Keratinocyte (primary cell): ENCODE results near the gene MUC4. TPM values are rescaled to one million over a fixed set of nuclear protein-coding genes. Genes with fewer than 3 reads are reported as not detected.
"Not testable (repeated sequence)": the region's sequence is repeated elsewhere in the genome, so short reads cannot be mapped to it uniquely, and the experiment has no call there.

Source experiments
- DNase-seq: peaks from one replicate; pipeline ENCODE4 v3.0.0-alpha.2; 2011; ENCODE audit warnings: low read depth, missing footprints, low spot score
- FAIRE-seq: peaks from 2 replicates; lab custom pipeline; 2011; peaks lifted over from hg19 to GRCh38; lab: Jason Lieb, UNC
- H2AFZ ChIP-seq: 2 replicates; pipeline ENCODE4 v1.6.0; 2012; ENCODE audit warnings: low read length, control low read depth, inconsistent platforms; ENCODE audit not compliant: control insufficient read depth
- H3K27ac ChIP-seq: 2 replicates; pipeline ENCODE4 v1.5.1; 2011; ENCODE audit warnings: low read length; ENCODE audit not compliant: control insufficient read depth, insufficient read depth
- H3K27me3 ChIP-seq: 3 replicates; pipeline ENCODE4 v1.6.0; 2011; ENCODE audit warnings: low read length; ENCODE audit not compliant: control insufficient read depth, insufficient read depth; ENCODE audit errors: extremely low read depth
- H3K36me3 ChIP-seq, 2 experiments: 2 replicates in 1 of 2; 3 replicates in 1 of 2; pipeline ENCODE4 v1.5.1; 2011; ENCODE audit warnings: low read length in 2 of 2, mild to moderate bottlenecking in 1 of 2; ENCODE audit not compliant: control insufficient read depth in 2 of 2, insufficient read depth in 2 of 2; ENCODE audit errors: extremely low read depth in 1 of 2
- H3K4me1 ChIP-seq: 3 replicates; pipeline ENCODE4 v1.5.1; 2011; ENCODE audit warnings: low read length; ENCODE audit not compliant: control insufficient read depth, insufficient read depth; ENCODE audit errors: extremely low read depth
- H3K4me2 ChIP-seq: 3 replicates; pipeline ENCODE4 v1.6.0; 2011; ENCODE audit warnings: low read depth, low read length; ENCODE audit not compliant: control insufficient read depth, insufficient read depth; ENCODE audit errors: extremely low read depth
- H3K4me3 ChIP-seq, 3 experiments: fragments of 200-600 bp in 1 of 3; sonication (generic) in 1 of 3; 2 replicates in 2 of 3; 3 replicates in 1 of 3; pipeline ENCODE4 v1.5.1; 2011 to 2016; ENCODE audit warnings: low read length in 3 of 3, mild to moderate bottlenecking in 3 of 3, control low read depth in 2 of 3, inconsistent platforms in 1 of 3, low read depth in 1 of 3, mixed read lengths in 1 of 3, mixed run types in 1 of 3, moderate library complexity in 1 of 3; ENCODE audit not compliant: control insufficient read depth in 2 of 3, insufficient read depth in 2 of 3; ENCODE audit errors: extremely low read depth in 1 of 3
- H3K79me2 ChIP-seq: 2 replicates; pipeline ENCODE4 v1.6.0; 2012; ENCODE audit warnings: low read length; ENCODE audit not compliant: control insufficient read depth, insufficient read depth
- H3K9ac ChIP-seq: 3 replicates; pipeline ENCODE4 v1.6.0; 2011; ENCODE audit warnings: low read length; ENCODE audit not compliant: control insufficient read depth, insufficient read depth; ENCODE audit errors: extremely low read depth
- H3K9me1 ChIP-seq: 3 replicates; pipeline ENCODE4 v1.6.0; 2011; ENCODE audit warnings: low read length; ENCODE audit not compliant: control insufficient read depth, insufficient read depth; ENCODE audit errors: extremely low read depth
- H3K9me3 ChIP-seq: 2 replicates; pipeline ENCODE4 v1.5.1; 2012; ENCODE audit warnings: low read depth, low read length; ENCODE audit not compliant: control insufficient read depth
- H4K20me1 ChIP-seq: 3 replicates; pipeline ENCODE4 v1.6.0; 2011; ENCODE audit warnings: low read length; ENCODE audit not compliant: control insufficient read depth, insufficient read depth; ENCODE audit errors: extremely low read depth
- CTCF ChIP-seq, 3 experiments: IDR thresholded peaks in 1 of 3; conservative IDR thresholded peaks in 1 of 3; optimal IDR thresholded peaks in 1 of 3; 2 replicates in 2 of 3; 3 replicates in 1 of 3; pipeline versions ENCODE3 to v1.5.1; 2011; ENCODE audit warnings: low read length in 3 of 3, mild to moderate bottlenecking in 3 of 3, moderate library complexity in 2 of 3, control low read depth in 1 of 3, inconsistent platforms in 1 of 3; ENCODE audit not compliant: insufficient read depth in 2 of 3; ENCODE audit errors: extremely low read depth in 1 of 3
- EZH2 ChIP-seq: IDR thresholded peaks from one replicate; pipeline ENCODE4 v1.6.1; 2012; ENCODE audit warnings: inconsistent platforms, mild to moderate bottlenecking, low read length, moderate library complexity
- dilution Hi-C: fragments of 300-500 bp; cut with MboI; formaldehyde crosslinking; loops from one replicate; pipeline ENCODE4 v1.7.0; 2020; ENCODE audit warnings: low sequenced_read_pairs; ENCODE audit not compliant: extremely low pct_ligation_motif_present
- polyA plus RNA-seq, 5 experiments: library from polyadenylated mRNA; depleted of rRNA in 3 of 5; stranded (reverse) in 3 of 5; stranded (forward) in 1 of 5; unstranded in 1 of 5; fragments of >200 nt; gene quantifications; 1 replicate in 1 of 5; 2 replicates in 3 of 5; 3 replicates in 1 of 5; pipeline versions ENCODE4 v1.2.1 to v1.2.3, GENCODE V29; 2011 to 2012; ENCODE audit warnings: missing spikeins in 2 of 5, low read depth in 1 of 5, low replicate concordance in 1 of 5

MUC4 gene
- polyA plus RNA-seq, 1 donor (not counting 4 experiments of a cell fraction or from before 2014, with no cell fraction given): not detected

DNA sequence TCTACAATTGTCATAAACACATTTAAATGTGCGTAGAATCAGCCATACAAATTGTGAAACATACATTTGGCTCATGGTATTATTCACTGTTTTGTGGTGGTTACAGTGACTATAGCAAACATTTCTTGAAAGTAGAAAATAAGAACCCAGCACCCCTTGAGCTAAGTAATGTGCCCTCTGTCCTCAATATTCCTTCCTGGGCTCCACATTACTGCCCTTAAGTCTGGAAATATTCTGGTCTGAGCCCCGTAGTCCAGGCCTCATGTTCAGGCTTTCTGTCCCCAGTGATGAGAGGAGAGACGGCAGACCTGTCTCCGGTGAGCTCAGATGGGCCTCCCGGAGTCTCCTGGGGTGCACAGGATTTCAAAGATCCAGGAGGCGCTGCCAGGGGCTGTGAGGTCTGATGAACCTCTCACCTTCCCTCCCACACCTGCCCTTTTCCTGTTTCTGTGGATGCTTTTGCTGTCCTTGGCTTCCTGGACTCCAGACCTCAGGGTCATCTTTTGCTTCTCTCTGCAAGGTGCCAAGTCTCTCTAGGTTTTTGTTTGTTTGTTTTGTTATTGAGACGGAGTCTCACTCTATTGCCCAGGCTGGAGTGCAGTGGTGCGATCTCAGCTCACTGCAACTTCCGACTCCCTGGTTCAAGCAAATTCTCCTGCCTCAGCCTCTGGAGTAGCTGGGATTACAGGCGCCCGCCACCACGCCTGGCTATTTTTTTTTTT is 99.8 kb downstream of the MUC4 start:
- Histone ChIP-seq H3K9me3 (no peaks in the 10 kb centered on the region), H3K27ac (no peak overlapping the region), H3K4me1 (peaks cover 7% of the 10 kb centered on the region), H3K4me3 (no peak overlapping the region), H3K27me3 (peaks cover 3% of the 10 kb centered on the region), H3K9me1 (no peaks in the 10 kb centered on the region), H3K4me2 (no peak overlapping the region), H4K20me1 (no peaks in the 10 kb centered on the region), H3K36me3 (no peaks in the 10 kb centered on the region), H2AFZ (no peak overlapping the region), H3K9ac (no peak overlapping the region), H3K79me2 (no peaks in the 10 kb centered on the region)
- TF ChIP-seq CTCF (optimal IDR thresholded peaks at IDR 0.05 in 1 of 3, IDR thresholded peaks at IDR 0.05 in 1 of 3, conservative IDR thresholded peaks at IDR 0.05 in 1 of 3; ENCODE audit: extremely low read depth in 1 of 3, insufficient read depth in 2 of 3, low read length in 3 of 3) (no peak), EZH2 (no peak)
- FAIRE-seq: no peak
- no peak for DNase-seq
- dilution Hi-C loops: no loop called here

DNA sequence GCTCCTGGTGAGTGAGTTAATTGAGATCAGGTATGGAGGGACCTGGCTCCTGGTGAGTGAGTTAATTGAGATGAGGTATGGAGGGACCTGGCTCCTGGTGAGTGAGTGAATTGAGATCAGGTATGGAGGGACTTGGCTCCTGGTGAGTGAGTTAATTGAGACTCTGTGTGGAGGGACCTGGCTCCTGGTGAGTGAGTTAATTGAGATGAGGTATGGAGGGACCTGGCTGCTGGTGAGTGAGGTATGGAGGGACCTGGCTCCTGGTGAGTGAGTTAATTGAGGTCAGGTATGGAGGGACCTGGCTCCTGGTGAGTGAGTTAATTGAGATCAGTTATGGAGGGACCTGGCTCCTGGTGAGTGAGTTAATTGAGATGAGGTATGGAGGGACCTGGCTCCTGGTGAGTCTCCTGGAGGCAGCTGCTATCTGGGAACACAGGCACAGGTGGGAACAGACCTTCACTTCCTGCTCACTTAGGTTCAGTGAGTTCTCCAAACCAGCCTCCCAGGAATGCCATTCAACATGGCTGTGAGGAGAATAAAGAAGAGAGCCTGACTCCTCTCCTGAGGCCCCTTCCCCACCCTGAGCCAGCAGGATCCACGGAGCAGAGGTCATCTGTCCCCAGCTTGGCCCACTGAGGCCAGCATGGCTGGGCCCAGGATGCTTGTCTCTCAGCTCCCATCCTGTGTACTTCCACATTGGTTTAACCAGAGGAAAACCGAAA is 100.5 kb downstream of the MUC4 start:
- dilution Hi-C loops, H3K36me3 ChIP-seq, H2AFZ ChIP-seq, H3K9me3 ChIP-seq, H3K4me1 ChIP-seq, H3K79me2 ChIP-seq, H3K4me2 ChIP-seq, H3K27ac ChIP-seq, FAIRE-seq, H3K27me3 ChIP-seq, H3K9me1 ChIP-seq, H4K20me1 ChIP-seq, DNase-seq, H3K9ac ChIP-seq, H3K4me3 ChIP-seq: not testable (repeated sequence)

GRCh38 chr3:195710126-195710905 is 101.4 kb downstream of the MUC4 start:
- H3K4me2 ChIP-seq, H3K27ac ChIP-seq, DNase-seq, H3K27me3 ChIP-seq, H2AFZ ChIP-seq, H3K9me3 ChIP-seq, H3K9me1 ChIP-seq, H3K79me2 ChIP-seq, H4K20me1 ChIP-seq, H3K36me3 ChIP-seq, dilution Hi-C loops, H3K4me3 ChIP-seq, H3K9ac ChIP-seq, H3K4me1 ChIP-seq: not testable (repeated sequence)
- FAIRE-seq: peak; percentile 9
